Measurements from ENCODE around the gene LIMA1. TPM values are rescaled to one million over a fixed set of nuclear protein-coding genes. Genes with fewer than 3 reads are reported as not detected.

Gene LIMA1
- total and polyA plus RNA-seq, 9 of the 15 experiments (the other 6 are each of a cell fraction or from before 2014, with no cell fraction given): 20.2 to 37.8 (median 27.3) TPM

GRCh38 chr12:50185301-50185895, 97.9 kb downstream of the LIMA1 start:
- no TSS peak for BruUV-seq (replicated peaks)
- H3K9me1 ChIP-seq (ENCODE audit: control insufficient read depth, insufficient read depth, low read length): no peaks in the 10 kb centered on the region
- no peaks in the 10 kb centered on the region for H3K79me2 ChIP-seq (ENCODE audit: control insufficient read depth, insufficient read depth, low read length)
- ChIA-PET POLR2A (interaction anchor here (0.6 to 1.4 kb wide), 4 partner anchors 9 to 132 kb away, joined by 3 to 4 read pairs (median 4); no protein-coding TSS in a partner anchor), CTCF (ENCODE audit: low intra/inter-chr PET ratio) (no interaction called here)
- no peaks in the 10 kb centered on the region for H3K9me3 ChIP-seq (replicated peaks; ENCODE audit: control insufficient read depth, insufficient read depth, low read depth, low read length)
- no peak for DNase-seq (ENCODE audit: extremely low read depth in 1 of 4, low spot score in 3 of 4)
- H3K27ac ChIP-seq (ENCODE audit: extremely low read depth, low read depth, low read length): no peak overlapping the region
- no peak overlapping the region for H3K4me3 ChIP-seq
- H3K27me3 ChIP-seq (ENCODE audit: control insufficient read depth in 2 of 2, insufficient read depth in 2 of 2, low read length in 2 of 2): no peaks in the 10 kb centered on the region
- intact Hi-C loops (cut with micrococcal nuclease) (no loop called here), in situ Hi-C loops (cut with MboI) (no loop called here)
- H3K36me3 ChIP-seq (ENCODE audit: control insufficient read depth, insufficient read depth, low read length): peaks cover 9% of the 10 kb centered on the region; the same call in 2 of the 3 replicates
- FAIRE-seq: no peak
- H3K9ac ChIP-seq (ENCODE audit: insufficient read depth in 1 of 2, low read depth in 2 of 2, low read length in 2 of 2): no peak overlapping the region
- H4K20me1 ChIP-seq (replicated peaks; ENCODE audit: control insufficient read depth, insufficient read depth, low read length): no peaks in the 10 kb centered on the region
- 62% methylated on average over 4 of the region's 4 CpGs for WGBS (ENCODE audit: insufficient coverage, low coverage, missing lambda C conversion rate)
- 0 out of 5 replicates have a peak, but pooled peaks cover 0 to 4% of the 10 kb centered on the region in 2 experiments for H3K4me1 ChIP-seq (replicated peaks in 1 of 2; ENCODE audit: control insufficient read depth in 2 of 2, insufficient read depth in 2 of 2, low read length in 2 of 2)
- no peak for ATAC-seq
- no peak overlapping the region for H2AFZ ChIP-seq (ENCODE audit: low read depth, low read length)
- no peak overlapping the region for H3K4me2 ChIP-seq (ENCODE audit: insufficient read depth, low read length)
- TF ChIP-seq SMAD1 (IDR thresholded peaks at IDR 0.05; ENCODE audit: low read depth, low read length, partially characterized antibody) (no peak), HDGF (IDR thresholded peaks at IDR 0.05) (no peak), ZNF75A (CRISPR knock-in tag; IDR thresholded peaks at IDR 0.05) (no peak), ZC3H8 (IDR thresholded peaks at IDR 0.05) (no peak), SRSF3 (IDR thresholded peaks at IDR 0.05; ENCODE audit: insufficient read depth, low read length) (no peak), PRMT5 (CRISPR knock-in tag; IDR thresholded peaks at IDR 0.05) (no peak), ZNF668 (CRISPR knock-in tag; IDR thresholded peaks at IDR 0.05) (no peak), SP1 (CRISPR knock-in tag; IDR thresholded peaks at IDR 0.05) (no peak), CCNT2 (IDR thresholded peaks at IDR 0.05; ENCODE audit: borderline replicate concordance, extremely low read depth, insufficient read length, low read depth, low read length) (no peak), TRIM25 (IDR thresholded peaks at IDR 0.05; ENCODE audit: borderline replicate concordance) (no peak), TAF15 (IDR thresholded peaks at IDR 0.05; ENCODE audit: low read depth, low read length) (no peak), ZNF384 (IDR thresholded peaks at IDR 0.05; ENCODE audit: low read depth, low read length) (no peak), AFF1 (IDR thresholded peaks at IDR 0.05; ENCODE audit: low read depth in 1 of 2, partially characterized antibody in 2 of 2) (no peak), ELF2 (CRISPR knock-in tag; IDR thresholded peaks at IDR 0.05) (no peak)
- TF ChIP-seq, protein P1, sequence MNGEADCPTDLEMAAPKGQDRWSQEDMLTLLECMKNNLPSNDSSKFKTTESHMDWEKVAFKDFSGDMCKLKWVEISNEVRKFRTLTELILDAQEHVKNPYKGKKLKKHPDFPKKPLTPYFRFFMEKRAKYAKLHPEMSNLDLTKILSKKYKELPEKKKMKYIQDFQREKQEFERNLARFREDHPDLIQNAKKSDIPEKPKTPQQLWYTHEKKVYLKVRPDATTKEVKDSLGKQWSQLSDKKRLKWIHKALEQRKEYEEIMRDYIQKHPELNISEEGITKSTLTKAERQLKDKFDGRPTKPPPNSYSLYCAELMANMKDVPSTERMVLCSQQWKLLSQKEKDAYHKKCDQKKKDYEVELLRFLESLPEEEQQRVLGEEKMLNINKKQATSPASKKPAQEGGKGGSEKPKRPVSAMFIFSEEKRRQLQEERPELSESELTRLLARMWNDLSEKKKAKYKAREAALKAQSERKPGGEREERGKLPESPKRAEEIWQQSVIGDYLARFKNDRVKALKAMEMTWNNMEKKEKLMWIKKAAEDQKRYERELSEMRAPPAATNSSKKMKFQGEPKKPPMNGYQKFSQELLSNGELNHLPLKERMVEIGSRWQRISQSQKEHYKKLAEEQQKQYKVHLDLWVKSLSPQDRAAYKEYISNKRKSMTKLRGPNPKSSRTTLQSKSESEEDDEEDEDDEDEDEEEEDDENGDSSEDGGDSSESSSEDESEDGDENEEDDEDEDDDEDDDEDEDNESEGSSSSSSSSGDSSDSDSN (IDR thresholded peaks at IDR 0.05; ENCODE audit: borderline replicate concordance in 1 of 2, low read depth in 2 of 2, low read length in 2 of 2): no peak
